Calu3 (cell line): ENCODE measurements around the gene ARHGAP19. TPM values are rescaled to one million over a fixed set of nuclear protein-coding genes. Genes with fewer than 3 reads are reported as not detected.

Source experiments
- BruUV-seq: library from RNA; stranded (reverse); fragments of 400-500 nt; replicated peaks from 2 replicates; lab custom pipeline; 2021; lab: Mats Ljungman, UMichigan
- CTCF ChIA-PET: fragments of 300-600 bp; sonication (Branson Sonifier 250); formaldehyde crosslinking; loops from one replicate; lab custom pipeline; 2022; ENCODE audit warnings: antibody characterized with exemption; lab: Charles Lee
- DNase-seq: peaks from one replicate; pipeline ENCODE4 v3.0.0; 2022
- H3K27ac Mint-ChIP-seq: one replicate; pipeline ENCODE4 v1.8.0; 2022; ENCODE audit warnings: mixed read lengths; ENCODE audit not compliant: unreplicated experiment
- H3K27me3 Mint-ChIP-seq: one replicate; pipeline ENCODE4 v1.8.0; 2022; ENCODE audit warnings: mixed read lengths; ENCODE audit not compliant: unreplicated experiment
- H3K36me3 Mint-ChIP-seq: one replicate; pipeline ENCODE4 v1.8.0; 2022; ENCODE audit warnings: mild to moderate bottlenecking, moderate library complexity, mixed read lengths; ENCODE audit not compliant: insufficient read depth, unreplicated experiment
- H3K4me1 Mint-ChIP-seq: one replicate; pipeline ENCODE4 v1.8.0; 2022; ENCODE audit warnings: mild to moderate bottlenecking, low read depth, mixed read lengths; ENCODE audit not compliant: unreplicated experiment
- H3K4me3 Mint-ChIP-seq: one replicate; pipeline ENCODE4 v1.8.0; 2022; ENCODE audit warnings: mild to moderate bottlenecking, low read depth, moderate library complexity, mixed read lengths; ENCODE audit not compliant: unreplicated experiment
- H3K9me3 Mint-ChIP-seq: one replicate; pipeline ENCODE4 v1.8.0; 2022; ENCODE audit warnings: low read depth, mixed read lengths; ENCODE audit not compliant: unreplicated experiment
- CTCF ChIP-seq: fragments of 200-600 bp; IDR thresholded peaks from one replicate; pipeline ENCODE4 v1.8.0; 2022; ENCODE audit warnings: antibody characterized with exemption; ENCODE audit not compliant: unreplicated experiment
- intact Hi-C: fragments of 100-400 bp; cut with micrococcal nuclease; formaldehyde crosslinking; loops from one replicate; pipeline ENCODE4 v1.10.0; 2022; ENCODE audit not compliant: unreplicated experiment
- total RNA-seq: library from RNA; stranded (reverse); gene quantifications from 2 replicates; pipeline ENCODE4 v1.2.3, GENCODE V29; 2022

Gene ARHGAP19
- total RNA-seq, 1 experiment from 2014 or later = 6.7 TPM

GRCh38 chr10:97325754-97326153, 33.3 kb upstream of the ARHGAP19 start:
- intact Hi-C loops = no loop called here
- CTCF ChIA-PET = no interaction called here
- Mint-ChIP-seq H3K27ac (no peak overlapping the region), H3K4me3 (no peak overlapping the region), H3K4me1 (peaks cover 34% of the 10 kb centered on the region), H3K27me3 (no peaks in the 10 kb centered on the region), H3K36me3 (peaks cover 9% of the 10 kb centered on the region), H3K9me3 (no peaks in the 10 kb centered on the region)
- DNase-seq = no peak
- BruUV-seq = no TSS peak
- no peak for TF ChIP-seq CTCF

GRCh38 chr10:97323501-97323900, 31.1 kb upstream of the ARHGAP19 start:
- CTCF ChIA-PET = no interaction called here
- intact Hi-C loops = no loop called here

GRCh38 chr10:97321804-97322190, 29.4 kb upstream of the ARHGAP19 start:
- CTCF ChIA-PET = no interaction called here
- TF ChIP-seq CTCF = no peak
- no TSS peak for BruUV-seq
- Mint-ChIP-seq H3K27me3 (no peaks in the 10 kb centered on the region), H3K4me3 (no peak overlapping the region), H3K4me1 (peaks cover 21% of the 10 kb centered on the region), H3K27ac (no peak overlapping the region), H3K9me3 (no peaks in the 10 kb centered on the region), H3K36me3 (peaks cover 18% of the 10 kb centered on the region)
- intact Hi-C loops = no loop called here
- DNase-seq = no peak

More at GRCh38 chr10:97323501-97323900, 31.1 kb upstream of the ARHGAP19 start:
- no peak for DNase-seq
- Mint-ChIP-seq H3K4me3 (no peak overlapping the region), H3K27me3 (no peaks in the 10 kb centered on the region), H3K36me3 (peaks cover 25% of the 10 kb centered on the region), H3K9me3 (no peaks in the 10 kb centered on the region), H3K27ac (no peak overlapping the region), H3K4me1 (peaks cover 29% of the 10 kb centered on the region)
- BruUV-seq = no TSS peak
- no peak for TF ChIP-seq CTCF

- CTCF ChIA-PET = no interaction called here
- no TSS peak for BruUV-seq
- TF ChIP-seq CTCF = no peak
- peaks cover 18% of the 10 kb centered on the region for H3K36me3 Mint-ChIP-seq
- DNase-seq = no peak
- no peaks in the 10 kb centered on the region for H3K9me3 Mint-ChIP-seq
- no peak overlapping the region for H3K4me3 Mint-ChIP-seq
- intact Hi-C loops = no loop called here
- H3K27me3 Mint-ChIP-seq = no peaks in the 10 kb centered on the region
- no peak overlapping the region for H3K27ac Mint-ChIP-seq
- peaks cover 19% of the 10 kb centered on the region for H3K4me1 Mint-ChIP-seq
These were observed 28.8 kb upstream of the ARHGAP19 start for GRCh38 chr10:97321032-97321803.
